WERI-Rb-1 (cell line): Measurements from ENCODE around the gene KCNIP2.

Experiments used
- DNase-seq: peaks from one replicate; pipeline ENCODE4 v3.0.0-alpha.2; 2020
- H3K27ac ChIP-seq: fragments of 250-450 bp; sonication (Bioruptor Pico); 2 replicates; pipeline ENCODE4 v1.5.1; 2020; ENCODE audit warnings: mild to moderate bottlenecking, moderate library complexity
- H3K27me3 ChIP-seq: fragments of 250-450 bp; sonication (Bioruptor Pico); 2 replicates; pipeline ENCODE4 v1.5.1; 2021; ENCODE audit warnings: mild to moderate bottlenecking, low read depth, moderate library complexity; ENCODE audit not compliant: insufficient read depth, severe bottlenecking
- H3K36me3 ChIP-seq: fragments of 250-450 bp; sonication (Bioruptor Pico); 2 replicates; pipeline ENCODE4 v1.5.1; 2020; ENCODE audit warnings: mild to moderate bottlenecking, moderate library complexity
- H3K4me3 ChIP-seq: 2 replicates; pipeline ENCODE4 v1.5.1; 2011; ENCODE audit warnings: low read depth, mild to moderate bottlenecking, control low read depth, low read length
- H3K9me3 ChIP-seq: fragments of 250-450 bp; sonication (Bioruptor Pico); 2 replicates; pipeline ENCODE4 v1.5.1; 2021; ENCODE audit warnings: mild to moderate bottlenecking, moderate library complexity; ENCODE audit not compliant: severe bottlenecking
- CTCF ChIP-seq: IDR thresholded peaks from 2 replicates; pipeline ENCODE4 v1.5.1; 2011; ENCODE audit warnings: low read depth, mild to moderate bottlenecking, control low read depth, inconsistent platforms, low read length

Gene KCNIP2

GRCh38 chr10:101778781-101779543 lies 64.6 kb downstream of the KCNIP2 start:
- H3K27ac ChIP-seq: no peak overlapping the region
- H3K36me3 ChIP-seq: peaks cover 3% of the 10 kb centered on the region
- no peak for DNase-seq
- no peak for TF ChIP-seq CTCF
- peaks cover 6% of the 10 kb centered on the region for H3K27me3 ChIP-seq
- no peaks in the 10 kb centered on the region for H3K9me3 ChIP-seq
- H3K4me3 ChIP-seq: peak overlapping the region; percentile 40

- no peak overlapping the region for H3K27ac ChIP-seq
- peak; percentile 43 for DNase-seq
- H3K9me3 ChIP-seq: no peaks in the 10 kb centered on the region
- H3K36me3 ChIP-seq: peaks cover 3% of the 10 kb centered on the region
- no peak for TF ChIP-seq CTCF
- H3K27me3 ChIP-seq: peaks cover 6% of the 10 kb centered on the region
- H3K4me3 ChIP-seq: peak overlapping the region; percentile 40; the same call in 1 of the 2 replicates
Observed at GRCh38 chr10:101778151-101778780, 65.3 kb downstream of the KCNIP2 start.

- H3K27ac ChIP-seq: no peak overlapping the region
- no peaks in the 10 kb centered on the region for H3K9me3 ChIP-seq
- peaks cover 6% of the 10 kb centered on the region for H3K27me3 ChIP-seq
- H3K36me3 ChIP-seq: peaks cover 3% of the 10 kb centered on the region
- DNase-seq: no peak
- TF ChIP-seq CTCF: no peak
- H3K4me3 ChIP-seq: no peak overlapping the region
Observed at GRCh38 chr10:101777619-101778145, 65.9 kb downstream of the KCNIP2 start.

- H3K4me3 ChIP-seq: no peak overlapping the region
- no peak for DNase-seq
Observed at GRCh38 chr10:101776161-101776817, 67.3 kb downstream of the KCNIP2 start.

More at GRCh38 chr10:101776161-101776817, 67.3 kb downstream of the KCNIP2 start:
- TF ChIP-seq CTCF: no peak
- Histone ChIP-seq H3K9me3 (no peaks in the 10 kb centered on the region), H3K27ac (no peak overlapping the region), H3K27me3 (peaks cover 6% of the 10 kb centered on the region), H3K36me3 (no peaks in the 10 kb centered on the region; the same call in 1 of the 2 replicates)
